ENCODE results near the gene RGL2. TPM values are rescaled to one million over a fixed set of nuclear protein-coding genes. Genes with fewer than 3 reads are reported as not detected.

The RGL2 gene
- total and polyA plus RNA-seq, 10 of the 15 experiments (the other 5 are each of a cell fraction or from before 2014, with no cell fraction given): 0.84 to 21.2 (median 6.8) TPM

- Histone ChIP-seq H3K9me3 (replicated peaks; ENCODE audit: control insufficient read depth, insufficient read depth, low read length) (no peaks in the 10 kb centered on the region), H3K36me3 (ENCODE audit: control insufficient read depth in 2 of 2, insufficient read depth in 2 of 2, low read length in 1 of 2) (peaks cover 3 to 36% of the 10 kb centered on the region in 2 experiments; a peak in 3 of 4 replicates), H3K79me2 (ENCODE audit: control insufficient read depth, insufficient read depth, low read length) (peaks cover 31% of the 10 kb centered on the region), H3K4me1 (ENCODE audit: control insufficient read depth, insufficient read depth, low read length) (no peaks in the 10 kb centered on the region), H3K4me2 (ENCODE audit: control insufficient read depth, insufficient read depth) (peak overlapping the region; percentile 46; the same call in 1 of the 2 replicates), H3K9ac (ENCODE audit: control insufficient read depth, insufficient read depth, low read length) (no peak overlapping the region), H4K20me1 (ENCODE audit: control insufficient read depth, insufficient read depth) (no peaks in the 10 kb centered on the region), H3K27ac (ENCODE audit: control insufficient read depth, insufficient read depth) (no peak overlapping the region), H3K27me3 (replicated peaks in 1 of 2; ENCODE audit: control insufficient read depth in 2 of 2, insufficient read depth in 2 of 2, low read length in 1 of 2) (no peaks in the 10 kb centered on the region), H2AFZ (ENCODE audit: control insufficient read depth, low read depth, low read length) (no peak overlapping the region), H3K4me3 (no peak overlapping the region)
- FAIRE-seq (no peak), DNase-seq (ENCODE audit: low read depth, low spot score) (no peak), ATAC-seq (no peak)
- POLR2A ChIA-PET: interaction anchor here (0.9 to 3.5 kb wide), 7 partner anchors 9 to 34 kb away, joined by 3 to 60 read pairs (median 4); partner anchors contain the start of genes B3GALT4, RGL2, RPS18 and VPS52
- BruUV-seq (replicated peaks): no TSS peak
- CTCF ChIA-PET: interaction anchor here (0.6 to 5.0 kb wide), 3 partner anchors 10 to 57 kb away, joined by 3 to 28 read pairs (median 3); partner anchors contain the start of gene B3GALT4
- 93% methylated on average over 22 of the region's 22 CpGs for WGBS (ENCODE audit: insufficient coverage, insufficient replicate concordance, low lambda C conversion rate, missing lambda C conversion rate)
- in situ Hi-C loops (cut with MboI): no loop called here
- SMC1A ChIA-PET (ENCODE audit: uncharacterized antibody, unreplicated experiment): interaction anchor here (1.3 to 4.4 kb wide), 3 partner anchors 10 to 37 kb away, joined by 3 to 25 read pairs (median 3); partner anchors contain the start of gene B3GALT4
- intact Hi-C loops (cut with micrococcal nuclease; ENCODE audit: unreplicated experiment): no loop called here
- RAD21 ChIA-PET (ENCODE audit: unreplicated experiment): interaction anchor here (1.7 kb wide), 1 partner anchor 138 kb away, joined by 5 read pairs; no protein-coding TSS in a partner anchor
- no peak for TF ChIP-seq ZNF687 (IDR thresholded peaks at IDR 0.05)
- no peak for TF ChIP-seq CHD2 (IDR thresholded peaks at IDR 0.05; ENCODE audit: borderline replicate concordance, low read depth, low read length)
- TF ChIP-seq TCF7 (IDR thresholded peaks at IDR 0.05; ENCODE audit: borderline replicate concordance): no peak
- TF ChIP-seq JUNB (IDR thresholded peaks at IDR 0.05): no peak
- TF ChIP-seq ZBTB4 (CRISPR knock-in tag; IDR thresholded peaks at IDR 0.05): no peak
- TF ChIP-seq BCL3 (IDR thresholded peaks at IDR 0.05; ENCODE audit: borderline replicate concordance, insufficient read depth, low read depth, low read length, poor library complexity, severe bottlenecking): no peak
Measured at GRCh38 chr6:33286946-33287914, 11.5 kb downstream of the RGL2 start.
